HL-60/S4 treated with retinoic acid at 250 ng/mL for 4 days and 3 days (cell line): ENCODE results near the gene GNGT1.

ENCODE experiments used
- in situ Hi-C: fragments of 300-500 bp; cut with MboI; formaldehyde crosslinking; loops from 2 replicates; pipeline ENCODE4 v1.7.0; 2022; ENCODE audit warnings: low sequenced_read_pairs

The GNGT1 gene

GRCh38 chr7:93938293-93938692, 31.9 kb downstream of the GNGT1 start:
- in situ Hi-C loops = no loop called here

GRCh38 chr7:93941945-93942344, 35.6 kb downstream of the GNGT1 start:
- in situ Hi-C loops = no loop called here

DNA sequence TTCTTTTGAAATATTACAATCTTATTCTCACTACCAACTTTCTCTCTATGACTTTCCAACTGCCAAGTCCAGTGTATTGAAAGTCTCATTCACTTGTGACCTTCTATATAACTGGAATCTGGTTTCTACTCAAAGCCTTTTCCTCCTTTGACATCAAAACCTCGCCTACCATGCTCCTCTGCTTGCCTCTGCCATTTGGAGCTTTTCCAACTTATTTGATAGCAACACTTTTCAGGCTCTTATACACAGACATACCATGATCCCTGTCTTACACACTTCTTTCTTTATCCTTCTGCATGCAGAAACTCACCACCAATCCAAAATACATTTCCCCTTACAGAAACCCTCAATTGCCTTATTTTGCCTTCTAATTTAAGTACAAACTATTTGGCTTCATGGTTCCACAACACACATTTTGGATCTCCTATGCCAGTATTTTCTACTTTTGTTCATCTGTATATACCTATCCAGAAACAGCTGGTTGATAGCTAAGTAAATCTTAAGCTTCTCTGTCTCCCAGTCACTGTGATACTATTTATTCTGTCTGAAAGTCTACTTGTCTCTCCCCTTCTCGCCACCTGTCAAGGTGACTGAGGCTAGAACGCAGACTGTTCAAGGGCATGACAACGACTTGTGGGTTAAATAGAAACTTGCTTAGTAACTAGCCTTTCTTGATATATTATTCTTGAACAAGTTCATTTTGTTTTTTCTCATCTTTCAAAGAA, 37.6 kb downstream of the GNGT1 start:
- in situ Hi-C loops = no loop called here

GRCh38 chr7:93944673-93945072, 38.3 kb downstream of the GNGT1 start:
- in situ Hi-C loops = no loop called here

- in situ Hi-C loops = no loop called here
Measured at GRCh38 chr7:93945083-93945482, 38.7 kb downstream of the GNGT1 start.

DNA sequence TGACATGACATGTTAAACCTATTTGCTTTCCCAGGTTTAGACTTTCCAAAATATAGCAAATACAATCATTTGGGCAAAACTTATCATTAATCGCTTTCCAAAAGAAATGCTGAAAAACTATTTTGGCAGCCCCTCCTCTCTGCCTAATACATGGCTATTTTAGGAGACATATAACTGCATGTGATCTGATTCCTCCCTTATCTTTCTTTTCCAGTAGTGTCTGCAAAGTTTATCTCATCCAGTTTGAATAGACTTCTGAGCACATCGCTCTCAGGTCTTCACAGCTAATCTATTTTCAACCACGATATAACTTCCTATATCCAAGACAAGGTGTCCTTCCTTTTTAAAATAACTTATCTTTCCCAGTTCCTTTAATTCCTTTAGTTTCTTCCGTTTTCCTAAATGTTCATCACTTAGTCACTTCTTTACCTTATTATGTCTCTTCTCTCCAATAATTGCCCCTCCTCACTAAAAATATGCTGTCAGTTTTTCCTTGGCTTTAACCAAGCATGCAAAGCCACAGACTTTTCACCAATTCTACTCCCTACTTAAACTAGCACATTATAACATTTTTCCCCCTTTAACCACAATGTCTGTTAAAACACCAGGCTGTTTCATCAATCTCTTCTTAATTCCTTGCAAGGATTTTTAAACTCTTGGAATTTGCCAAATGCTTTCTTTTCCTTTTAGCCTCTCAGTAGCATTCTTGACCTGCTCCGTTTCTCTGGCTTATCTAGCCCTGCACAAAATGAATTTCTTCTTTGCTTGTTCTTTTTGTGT, 39.6 kb downstream of the GNGT1 start:
- in situ Hi-C loops = no loop called here

DNA sequence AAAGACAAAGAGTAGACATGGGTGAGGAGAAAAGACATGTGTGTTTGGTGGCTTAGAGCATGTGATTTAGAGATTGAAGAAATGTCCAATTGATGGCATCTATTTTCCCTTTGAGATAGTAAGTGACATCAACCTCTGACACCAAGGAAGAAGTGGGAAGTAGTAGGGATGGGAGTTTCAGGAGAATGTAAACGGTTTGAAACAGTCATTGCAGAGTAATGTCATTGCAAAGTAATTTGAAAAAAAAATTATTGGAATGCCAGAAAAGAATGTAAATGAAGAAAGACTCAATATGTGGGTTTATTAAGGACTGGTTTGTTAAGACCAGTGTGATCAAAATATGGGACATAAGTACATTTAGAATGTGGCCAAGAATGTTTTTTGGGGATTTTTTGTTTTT, 41.7 kb downstream of the GNGT1 start:
- in situ Hi-C loops = no loop called here

DNA sequence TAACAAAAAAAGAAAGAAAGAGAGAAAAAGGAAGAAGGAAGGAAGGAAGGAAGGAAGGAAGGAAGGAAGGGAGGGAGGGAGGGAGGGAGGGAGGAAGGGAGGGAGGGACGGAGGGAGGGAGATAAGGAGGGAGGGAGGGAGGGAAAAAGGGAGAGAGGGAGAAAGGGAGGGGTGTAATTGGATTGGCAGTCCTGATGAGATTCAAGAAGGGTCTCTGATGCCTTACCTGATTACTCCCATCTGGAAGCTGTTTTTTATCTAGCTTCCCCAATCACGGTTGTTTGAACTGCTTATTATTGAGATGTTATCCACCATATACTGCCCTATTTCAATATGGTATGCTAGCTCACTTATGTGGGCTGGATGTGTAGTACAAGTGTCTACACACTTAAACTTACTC, 42.5 kb downstream of the GNGT1 start:
- in situ Hi-C loops = no loop called here

- in situ Hi-C loops = no loop called here
Measured at GRCh38 chr7:93949423-93949822, 43.1 kb downstream of the GNGT1 start.

DNA sequence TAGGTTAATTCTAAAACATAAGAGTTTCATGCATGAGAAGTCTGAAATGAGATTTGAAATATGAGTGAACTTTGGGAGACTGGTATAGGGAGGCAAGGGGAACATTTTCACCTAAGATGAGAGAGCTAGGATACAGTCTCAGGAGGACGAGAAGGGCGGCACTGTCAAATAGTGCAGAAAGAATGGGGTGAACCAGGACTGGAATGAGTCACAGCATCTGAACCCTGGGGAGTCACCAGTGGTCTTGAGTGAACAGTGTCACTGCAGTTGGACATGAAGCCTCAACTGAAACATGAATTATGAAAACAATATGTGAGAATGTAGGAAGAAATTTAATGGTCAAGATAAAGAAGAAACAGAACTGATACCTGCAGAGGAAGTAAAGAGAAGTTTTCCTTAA, 48.9 kb downstream of the GNGT1 start:
- in situ Hi-C loops = no loop called here

- in situ Hi-C loops = no loop called here
Measured at GRCh38 chr7:93957767-93958166, 51.4 kb downstream of the GNGT1 start.

GRCh38 chr7:93958216-93958615, 51.8 kb downstream of the GNGT1 start:
- in situ Hi-C loops = no loop called here

- in situ Hi-C loops = no loop called here
Measured at GRCh38 chr7:93958651-93959050, 52.3 kb downstream of the GNGT1 start.
